ENCODE measurements around the gene KIFBP. TPM values are rescaled to one million over a fixed set of nuclear protein-coding genes. Genes with fewer than 3 reads are reported as not detected.
"Not testable (repeated sequence)": the region's sequence is repeated elsewhere in the genome, so short reads cannot be mapped to it uniquely, and the experiment has no call there.

The KIFBP gene, protein sequence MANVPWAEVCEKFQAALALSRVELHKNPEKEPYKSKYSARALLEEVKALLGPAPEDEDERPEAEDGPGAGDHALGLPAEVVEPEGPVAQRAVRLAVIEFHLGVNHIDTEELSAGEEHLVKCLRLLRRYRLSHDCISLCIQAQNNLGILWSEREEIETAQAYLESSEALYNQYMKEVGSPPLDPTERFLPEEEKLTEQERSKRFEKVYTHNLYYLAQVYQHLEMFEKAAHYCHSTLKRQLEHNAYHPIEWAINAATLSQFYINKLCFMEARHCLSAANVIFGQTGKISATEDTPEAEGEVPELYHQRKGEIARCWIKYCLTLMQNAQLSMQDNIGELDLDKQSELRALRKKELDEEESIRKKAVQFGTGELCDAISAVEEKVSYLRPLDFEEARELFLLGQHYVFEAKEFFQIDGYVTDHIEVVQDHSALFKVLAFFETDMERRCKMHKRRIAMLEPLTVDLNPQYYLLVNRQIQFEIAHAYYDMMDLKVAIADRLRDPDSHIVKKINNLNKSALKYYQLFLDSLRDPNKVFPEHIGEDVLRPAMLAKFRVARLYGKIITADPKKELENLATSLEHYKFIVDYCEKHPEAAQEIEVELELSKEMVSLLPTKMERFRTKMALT
- total RNA-seq (12.3 TPM), polyA plus RNA-seq (25.6 TPM)
- long read RNA-seq, donor 1: 0 reads
- long read RNA-seq, donor 2: 0 reads
- long read RNA-seq, donor 3, transcript KIF1BP-201 (7 exons, 2,544 nt): major isoform, 7 of 7 reads
- long read RNA-seq, donor 3, partial matches to known transcripts: 0 of 7 reads
- long read RNA-seq, donor 3, other reads (novel, unspliced or antisense): 0 of 7 reads
- long read RNA-seq, donor 4, partial matches to known transcripts: 0 of 4 reads
- long read RNA-seq, donor 4, other reads (novel, unspliced or antisense): 0 of 4 reads
- long read RNA-seq, donor 5, transcript KIF1BP-201 (7 exons, 2,544 nt): major isoform, 10 of 12 reads
- long read RNA-seq, donor 5, partial matches to known transcripts: 0 of 12 reads
- long read RNA-seq, donor 5, other reads (novel, unspliced or antisense): 0 of 12 reads
- long read RNA-seq, donor 6: 0 reads
- long read RNA-seq, donor 7, transcript KIF1BP-201 (7 exons, 2,544 nt): major isoform, 5 of 5 reads
- long read RNA-seq, donor 7, partial matches to known transcripts: 0 of 5 reads
- long read RNA-seq, donor 7, other reads (novel, unspliced or antisense): 0 of 5 reads
- long read RNA-seq, donor 8, transcript KIF1BP-201 (7 exons, 2,544 nt): major isoform, 7 of 7 reads
- long read RNA-seq, donor 8, partial matches to known transcripts: 0 of 7 reads
- long read RNA-seq, donor 8, other reads (novel, unspliced or antisense): 0 of 7 reads
- long read RNA-seq, donor 9, partial matches to known transcripts: 0 of 1 reads
- long read RNA-seq, donor 9, other reads (novel, unspliced or antisense): 0 of 1 reads
- long read RNA-seq, donor 10, partial matches to known transcripts: 0 of 3 reads
- long read RNA-seq, donor 10, other reads (novel, unspliced or antisense): 0 of 3 reads

DNA sequence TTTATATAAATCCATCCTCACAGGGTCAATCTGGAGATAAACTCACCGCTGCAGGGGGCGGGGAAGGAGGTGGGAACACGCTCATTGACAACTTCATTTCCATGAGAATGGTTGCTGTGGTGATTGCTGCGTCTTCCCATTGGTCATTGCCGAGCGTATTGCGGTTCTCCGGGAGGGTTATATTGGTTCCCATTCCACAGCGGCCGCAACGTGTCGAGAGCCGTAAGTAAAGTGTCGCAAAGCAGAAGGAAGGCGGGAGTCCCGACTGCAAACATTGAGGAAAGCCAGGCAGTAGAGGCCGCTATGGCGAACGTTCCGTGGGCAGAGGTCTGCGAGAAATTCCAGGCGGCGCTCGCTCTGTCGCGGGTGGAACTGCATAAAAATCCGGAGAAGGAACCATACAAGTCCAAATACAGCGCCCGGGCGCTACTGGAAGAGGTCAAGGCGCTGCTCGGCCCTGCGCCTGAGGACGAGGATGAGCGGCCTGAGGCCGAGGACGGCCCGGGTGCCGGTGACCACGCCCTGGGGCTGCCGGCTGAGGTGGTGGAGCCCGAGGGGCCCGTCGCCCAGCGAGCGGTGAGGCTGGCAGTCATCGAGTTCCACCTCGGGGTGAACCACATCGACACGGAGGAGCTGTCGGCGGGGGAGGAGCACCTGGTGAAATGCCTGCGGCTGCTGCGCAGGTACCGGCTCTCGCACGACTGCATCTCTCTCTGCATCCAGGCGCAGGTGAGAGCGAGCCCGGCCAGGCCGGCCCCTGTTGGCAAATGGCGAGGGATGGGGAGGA lies at the start of gene KIFBP:
TSS of gene KIFBP (plus strand) at position 274 of the 787 bp plus-strand sequence. CDS start at position 304, 30 bp downstream.
- Histone ChIP-seq H3K36me3 (ENCODE audit: control insufficient read depth in 2 of 2, insufficient read depth in 2 of 2, low read length in 1 of 2) (peaks cover 3 to 19% of the 10 kb centered on the region in 2 donors), H3K27ac (ENCODE audit: low read depth in 1 of 2, low read length in 1 of 2) (peak within 1 kb of the TSS; percentile 53 to 64), H3K9me3 (ENCODE audit: control insufficient read depth in 2 of 2, insufficient read depth in 1 of 2, low read length in 1 of 2) (no peaks in the 10 kb centered on the region), H3K4me1 (ENCODE audit: control insufficient read depth in 2 of 2, insufficient read depth in 2 of 2, low read length in 2 of 2) (peaks cover 4 to 15% of the 10 kb centered on the region in 2 donors), H3K4me3 (ENCODE audit: low read length in 2 of 2) (peak within 1 kb of the TSS; percentile 60 to 76), H3K27me3 (ENCODE audit: control insufficient read depth in 2 of 2, insufficient read depth in 1 of 2, low read length in 1 of 2) (no peaks in the 10 kb centered on the region)
- WGBS: under 1% methylated on average over 62 of the region's 62 CpGs
- DNase-seq (ENCODE audit: low read depth in 6 of 9, low spot score in 9 of 9): peak; percentile 55 to 90 (median 72)

GRCh38 chr10:68938884-68939283 lies 49.7 kb upstream of the KIFBP start:
- H3K36me3 ChIP-seq (ENCODE audit: control insufficient read depth in 2 of 2, insufficient read depth in 2 of 2, low read length in 1 of 2): peaks cover 12 to 67% of the 10 kb centered on the region in 2 donors
- no peak overlapping the region for H3K4me3 ChIP-seq (ENCODE audit: low read length in 2 of 2)
- no peaks in the 10 kb centered on the region for H3K4me1 ChIP-seq (ENCODE audit: control insufficient read depth in 2 of 2, insufficient read depth in 2 of 2, low read length in 2 of 2)
- no peak for DNase-seq (ENCODE audit: low read depth in 6 of 9, low spot score in 9 of 9)
- WGBS: 97% methylated on average over 2 of the region's 2 CpGs
- no peak overlapping the region for H3K27ac ChIP-seq (ENCODE audit: low read depth in 1 of 2, low read length in 1 of 2)
- no peaks in the 10 kb centered on the region for H3K27me3 ChIP-seq (ENCODE audit: control insufficient read depth in 2 of 2, insufficient read depth in 1 of 2, low read length in 1 of 2)
- no peaks in the 10 kb centered on the region for H3K9me3 ChIP-seq (ENCODE audit: control insufficient read depth in 2 of 2, insufficient read depth in 1 of 2, low read length in 1 of 2)

DNA sequence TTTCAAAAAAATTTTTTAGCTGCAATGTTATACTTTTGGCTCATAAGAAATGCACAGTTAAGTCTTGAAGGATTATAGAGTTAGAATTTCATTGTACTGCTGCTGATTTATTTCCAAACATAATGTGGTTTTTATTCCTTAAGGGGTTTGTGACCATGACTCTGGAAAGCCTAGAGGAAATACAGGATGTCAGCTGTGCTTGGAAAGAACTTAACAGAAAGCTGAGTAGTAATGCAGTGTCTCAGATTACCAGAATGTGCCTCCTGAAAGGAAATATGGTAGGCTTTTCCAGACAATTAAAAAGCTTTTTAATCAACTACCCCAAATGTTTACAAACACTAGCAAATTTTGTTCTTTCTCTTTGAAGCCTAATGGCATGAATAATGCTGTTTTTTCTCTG lies 47.7 kb upstream of the KIFBP start:
- H3K4me3 ChIP-seq (ENCODE audit: low read length in 2 of 2); H3K27me3 ChIP-seq (ENCODE audit: control insufficient read depth in 2 of 2, insufficient read depth in 1 of 2, low read length in 1 of 2); H3K4me1 ChIP-seq (ENCODE audit: control insufficient read depth in 2 of 2, insufficient read depth in 2 of 2, low read length in 2 of 2); H3K9me3 ChIP-seq (ENCODE audit: control insufficient read depth in 2 of 2, insufficient read depth in 1 of 2, low read length in 1 of 2); DNase-seq (ENCODE audit: low read depth in 6 of 9, low spot score in 9 of 9); H3K27ac ChIP-seq (ENCODE audit: low read depth in 1 of 2, low read length in 1 of 2): not testable (repeated sequence)
- H3K36me3 ChIP-seq (ENCODE audit: control insufficient read depth in 2 of 2, insufficient read depth in 2 of 2, low read length in 1 of 2): peaks cover 12 to 59% of the 10 kb centered on the region in 2 donors

DNA sequence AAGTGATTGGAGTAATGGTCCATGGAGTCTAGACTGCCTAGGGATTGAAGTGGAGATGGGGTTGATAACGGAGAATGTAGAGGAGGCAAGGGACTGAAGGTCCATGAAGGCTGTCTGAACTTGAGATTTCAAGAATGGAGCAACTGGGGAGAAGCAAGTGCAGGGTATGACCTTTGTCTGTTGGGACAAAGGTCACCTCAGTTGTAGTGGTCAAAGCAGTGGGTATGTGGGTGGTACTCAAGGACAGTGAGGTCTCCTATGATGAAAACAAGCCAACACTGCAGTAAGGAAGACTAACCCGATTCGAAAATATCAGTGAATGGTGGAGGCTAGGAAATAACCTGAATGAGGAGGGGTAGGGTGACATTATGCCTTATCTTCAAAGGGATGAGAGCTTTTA lies 38.0 kb upstream of the KIFBP start:
- no peak for DNase-seq (ENCODE audit: low read depth in 6 of 9, low spot score in 9 of 9)
- Histone ChIP-seq H3K9me3 (ENCODE audit: control insufficient read depth in 2 of 2, insufficient read depth in 1 of 2, low read length in 1 of 2) (no peaks in the 10 kb centered on the region), H3K27ac (ENCODE audit: low read depth in 1 of 2, low read length in 1 of 2) (no peak overlapping the region), H3K27me3 (ENCODE audit: control insufficient read depth in 2 of 2, insufficient read depth in 1 of 2, low read length in 1 of 2) (no peaks in the 10 kb centered on the region), H3K4me1 (ENCODE audit: control insufficient read depth in 2 of 2, insufficient read depth in 2 of 2, low read length in 2 of 2) (peaks cover 3 to 9% of the 10 kb centered on the region in 2 donors), H3K4me3 (ENCODE audit: low read length in 2 of 2) (no peak overlapping the region), H3K36me3 (ENCODE audit: control insufficient read depth in 2 of 2, insufficient read depth in 2 of 2, low read length in 1 of 2) (peaks cover 39 to 44% of the 10 kb centered on the region in 2 donors)
- WGBS: over 99% methylated on average over 3 of the region's 3 CpGs

- Histone ChIP-seq H3K9me3 (ENCODE audit: control insufficient read depth in 2 of 2, insufficient read depth in 1 of 2, low read length in 1 of 2) (no peaks in the 10 kb centered on the region), H3K27me3 (ENCODE audit: control insufficient read depth in 2 of 2, insufficient read depth in 1 of 2, low read length in 1 of 2) (no peaks in the 10 kb centered on the region), H3K36me3 (ENCODE audit: control insufficient read depth in 2 of 2, insufficient read depth in 2 of 2, low read length in 1 of 2) (peaks cover 11 to 16% of the 10 kb centered on the region in 2 donors), H3K27ac (ENCODE audit: low read depth in 1 of 2, low read length in 1 of 2) (no peak overlapping the region), H3K4me3 (ENCODE audit: low read length in 2 of 2) (no peak overlapping the region), H3K4me1 (ENCODE audit: control insufficient read depth in 2 of 2, insufficient read depth in 2 of 2, low read length in 2 of 2) (peaks cover 10 to 16% of the 10 kb centered on the region in 2 donors)
- DNase-seq (ENCODE audit: low read depth in 6 of 9, low spot score in 9 of 9): no peak
- 92% methylated on average over 12 of the region's 12 CpGs for WGBS
Observed at GRCh38 chr10:68954904-68955303, 33.7 kb upstream of the KIFBP start.

GRCh38 chr10:68955355-68955831 lies 33.2 kb upstream of the KIFBP start:
- DNase-seq (ENCODE audit: low read depth in 6 of 9, low spot score in 9 of 9): no peak
- peak overlapping the region; percentile 74 to 92 for H3K4me3 ChIP-seq (ENCODE audit: low read length in 2 of 2)
- H3K4me1 ChIP-seq (ENCODE audit: control insufficient read depth in 2 of 2, insufficient read depth in 2 of 2, low read length in 2 of 2): peaks cover 10 to 16% of the 10 kb centered on the region in 2 donors
- H3K36me3 ChIP-seq (ENCODE audit: control insufficient read depth in 2 of 2, insufficient read depth in 2 of 2, low read length in 1 of 2): peaks cover 7 to 20% of the 10 kb centered on the region in 2 donors
- H3K27me3 ChIP-seq (ENCODE audit: control insufficient read depth in 2 of 2, insufficient read depth in 1 of 2, low read length in 1 of 2): no peaks in the 10 kb centered on the region
- peak overlapping the region; percentile 86 to 94 for H3K27ac ChIP-seq (ENCODE audit: low read depth in 1 of 2, low read length in 1 of 2)
- no peaks in the 10 kb centered on the region for H3K9me3 ChIP-seq (ENCODE audit: control insufficient read depth in 2 of 2, insufficient read depth in 1 of 2, low read length in 1 of 2)
- WGBS: 5% methylated on average over 16 of the region's 16 CpGs

GRCh38 chr10:68955832-68956532 lies 32.6 kb upstream of the KIFBP start, which contains the start of gene DDX21:
DDX21 (plus strand) TSS chr10:68956170; CDS start chr10:68956226, 56 bp downstream.
- Histone ChIP-seq H3K4me3 (ENCODE audit: low read length in 2 of 2) (peak within 1 kb of the TSS; percentile 74 to 92), H3K27ac (ENCODE audit: low read depth in 1 of 2, low read length in 1 of 2) (peak within 1 kb of the TSS; percentile 86 to 94), H3K4me1 (ENCODE audit: control insufficient read depth in 2 of 2, insufficient read depth in 2 of 2, low read length in 2 of 2) (peaks cover 10 to 16% of the 10 kb centered on the region in 2 donors), H3K36me3 (ENCODE audit: control insufficient read depth in 2 of 2, insufficient read depth in 2 of 2, low read length in 1 of 2) (peaks cover 3 to 20% of the 10 kb centered on the region in 2 donors), H3K27me3 (ENCODE audit: control insufficient read depth in 2 of 2, insufficient read depth in 1 of 2, low read length in 1 of 2) (no peaks in the 10 kb centered on the region), H3K9me3 (ENCODE audit: control insufficient read depth in 2 of 2, insufficient read depth in 1 of 2, low read length in 1 of 2) (no peaks in the 10 kb centered on the region)
- peak; percentile 78 to 94 (median 86) for DNase-seq (ENCODE audit: low read depth in 6 of 9, low spot score in 9 of 9)
- under 1% methylated on average over 53 of the region's 53 CpGs for WGBS
